ENCODE data around the gene LGALS9. TPM values are rescaled to one million over a fixed set of nuclear protein-coding genes. Genes with fewer than 3 reads are reported as not detected.

Gene LGALS9
- total and polyA plus RNA-seq, 4 donors, result 19.8 to 228 (median 116) TPM

DNA sequence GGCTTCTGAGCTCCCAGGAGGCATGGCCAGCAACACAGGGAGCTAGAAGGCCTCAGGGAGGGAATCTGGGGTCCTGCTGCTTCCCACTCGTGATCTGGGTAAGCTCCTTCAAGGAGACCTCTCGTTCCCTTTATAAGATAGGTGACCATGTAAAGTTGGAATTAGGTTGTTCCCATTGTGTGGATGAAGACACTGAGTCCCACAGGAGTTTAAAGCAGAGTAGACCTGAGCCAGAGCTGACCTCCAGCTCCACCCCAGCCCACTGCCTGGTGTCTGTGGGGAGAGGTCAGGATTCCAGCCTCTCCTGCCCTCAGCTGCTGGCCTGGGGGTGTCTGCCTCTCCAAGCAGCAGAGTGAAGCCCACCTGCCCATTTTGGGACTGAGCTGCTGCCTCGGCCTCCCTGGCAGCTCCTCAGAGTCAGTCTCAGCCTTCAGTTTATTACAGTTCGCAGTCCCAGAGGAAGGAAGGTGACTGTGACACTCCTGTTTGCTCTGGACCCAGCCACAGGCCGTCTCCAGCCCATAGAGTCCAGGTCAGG, 33.1 kb upstream of the LGALS9 start:
- 89 to 94% methylated on average over 5 of the region's 5 CpGs for WGBS, 2 donors
- H3K9ac ChIP-seq (ENCODE audit: insufficient read depth in 1 of 2, low read length in 2 of 2), result no peak overlapping the region
- H3K4me1 ChIP-seq (ENCODE audit: control insufficient read depth in 5 of 5, insufficient read depth in 5 of 5, low read length in 5 of 5), result peaks cover 0 to 18% (median 9%) of the 10 kb centered on the region in 5 donors
- no peaks in the 10 kb centered on the region for H3K27me3 ChIP-seq (ENCODE audit: control insufficient read depth in 3 of 3, insufficient read depth in 3 of 3, low read length in 2 of 3)
- TF ChIP-seq, protein P1, sequence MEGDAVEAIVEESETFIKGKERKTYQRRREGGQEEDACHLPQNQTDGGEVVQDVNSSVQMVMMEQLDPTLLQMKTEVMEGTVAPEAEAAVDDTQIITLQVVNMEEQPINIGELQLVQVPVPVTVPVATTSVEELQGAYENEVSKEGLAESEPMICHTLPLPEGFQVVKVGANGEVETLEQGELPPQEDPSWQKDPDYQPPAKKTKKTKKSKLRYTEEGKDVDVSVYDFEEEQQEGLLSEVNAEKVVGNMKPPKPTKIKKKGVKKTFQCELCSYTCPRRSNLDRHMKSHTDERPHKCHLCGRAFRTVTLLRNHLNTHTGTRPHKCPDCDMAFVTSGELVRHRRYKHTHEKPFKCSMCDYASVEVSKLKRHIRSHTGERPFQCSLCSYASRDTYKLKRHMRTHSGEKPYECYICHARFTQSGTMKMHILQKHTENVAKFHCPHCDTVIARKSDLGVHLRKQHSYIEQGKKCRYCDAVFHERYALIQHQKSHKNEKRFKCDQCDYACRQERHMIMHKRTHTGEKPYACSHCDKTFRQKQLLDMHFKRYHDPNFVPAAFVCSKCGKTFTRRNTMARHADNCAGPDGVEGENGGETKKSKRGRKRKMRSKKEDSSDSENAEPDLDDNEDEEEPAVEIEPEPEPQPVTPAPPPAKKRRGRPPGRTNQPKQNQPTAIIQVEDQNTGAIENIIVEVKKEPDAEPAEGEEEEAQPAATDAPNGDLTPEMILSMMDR (IDR thresholded peaks at IDR 0.05; ENCODE audit: control extremely low read depth, extremely low read depth), result no peak
- no peaks in the 10 kb centered on the region for H3K9me3 ChIP-seq (ENCODE audit: control insufficient read depth in 4 of 4, insufficient read depth in 3 of 4, low read length in 3 of 4)
- no peak overlapping the region for H3K4me3 ChIP-seq
- peak overlapping the region in 1 of 2 donors; percentile 8 for H3K27ac ChIP-seq (ENCODE audit: low read depth in 1 of 2, low read length in 1 of 2)
- ATAC-seq (ENCODE audit: insufficient read depth, low FRiP score), result no peak
- DNase-seq, result no peak
- H3K36me3 ChIP-seq (ENCODE audit: control insufficient read depth in 4 of 4, insufficient read depth in 4 of 4, low read length in 4 of 4), result peaks cover 0 to 39% (median 32%) of the 10 kb centered on the region in 4 donors

DNA sequence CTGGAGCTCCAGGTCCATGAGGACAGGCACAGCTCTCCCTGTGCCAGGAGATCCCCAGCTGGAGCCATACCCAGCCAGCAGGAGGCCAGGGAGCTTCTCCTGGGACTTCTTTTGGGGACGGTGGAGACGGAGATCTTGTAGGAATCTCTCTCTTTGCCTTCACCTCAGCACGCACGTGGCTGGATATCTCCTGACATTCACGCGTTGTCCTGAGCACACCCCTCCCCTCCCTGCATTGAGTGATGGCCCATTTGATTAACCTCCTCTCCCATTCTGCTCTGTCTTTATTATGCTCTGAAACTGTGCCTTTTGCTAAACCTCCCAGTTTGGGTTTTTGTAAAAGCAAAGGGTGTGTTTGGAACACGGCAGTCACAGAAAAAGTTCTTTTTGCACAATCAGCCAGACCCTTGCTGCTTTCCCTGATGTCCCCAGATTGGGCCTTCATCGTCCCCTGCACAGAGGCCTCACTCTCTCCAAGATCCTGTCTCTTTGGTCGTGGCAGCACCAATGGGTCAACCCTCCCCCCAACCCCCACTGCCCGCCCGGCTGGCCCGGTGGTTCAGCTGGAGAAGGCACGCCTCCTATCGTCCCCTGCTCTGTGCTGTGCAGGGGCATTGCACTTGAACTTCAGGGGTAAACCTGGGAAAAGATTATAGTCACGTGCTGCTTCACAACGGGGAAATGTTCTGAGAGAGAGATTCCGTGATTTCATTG, 32.5 kb upstream of the LGALS9 start:
- no peak for DNase-seq
- H3K36me3 ChIP-seq (ENCODE audit: control insufficient read depth in 4 of 4, insufficient read depth in 4 of 4, low read length in 4 of 4), result peaks cover 0 to 32% (median 29%) of the 10 kb centered on the region in 4 donors

DNA sequence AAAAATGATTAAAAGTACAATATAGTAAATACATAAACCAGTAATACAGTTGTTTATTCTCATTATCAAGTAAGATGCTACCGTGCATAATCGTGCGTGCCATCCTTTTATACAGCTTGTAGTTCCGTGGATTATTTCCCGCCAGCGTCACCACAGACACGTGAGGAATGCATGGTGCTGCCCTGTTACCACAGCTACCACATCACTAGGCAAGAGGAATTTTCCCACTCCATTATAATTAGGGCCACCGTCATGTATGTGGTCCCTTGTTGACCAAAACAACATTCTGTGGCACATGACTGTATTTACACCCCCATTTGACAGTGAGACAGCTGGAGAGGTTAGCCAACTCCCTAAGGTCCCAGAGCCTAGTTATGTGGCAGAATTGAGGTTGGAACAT, 30.5 kb upstream of the LGALS9 start:
- H3K4me3 ChIP-seq, result no peak overlapping the region
- WGBS, 2 donors, result 93 to 95% methylated on average over 8 of the region's 8 CpGs
- ATAC-seq (ENCODE audit: insufficient read depth, low FRiP score) (no peak), DNase-seq (no peak)
- TF ChIP-seq, protein P1 (IDR thresholded peaks at IDR 0.05; ENCODE audit: control extremely low read depth, extremely low read depth), result no peak
- peaks cover 0 to 31% (median 29%) of the 10 kb centered on the region in 4 donors for H3K36me3 ChIP-seq (ENCODE audit: control insufficient read depth in 4 of 4, insufficient read depth in 4 of 4, low read length in 4 of 4)
- no peaks in the 10 kb centered on the region for H3K27me3 ChIP-seq (ENCODE audit: control insufficient read depth in 3 of 3, insufficient read depth in 3 of 3, low read length in 2 of 3)
- no peaks in the 10 kb centered on the region for H3K9me3 ChIP-seq (ENCODE audit: control insufficient read depth in 4 of 4, insufficient read depth in 3 of 4, low read length in 3 of 4)
- peaks cover 0 to 17% (median 9%) of the 10 kb centered on the region in 5 donors for H3K4me1 ChIP-seq (ENCODE audit: control insufficient read depth in 5 of 5, insufficient read depth in 5 of 5, low read length in 5 of 5)
- H3K9ac ChIP-seq (ENCODE audit: insufficient read depth in 1 of 2, low read length in 2 of 2), result no peak overlapping the region
- no peak overlapping the region for H3K27ac ChIP-seq (ENCODE audit: low read depth in 1 of 2, low read length in 1 of 2)

More for the DNA sequence above, 32.5 kb upstream of the LGALS9 start:
- peaks cover 0 to 18% (median 9%) of the 10 kb centered on the region in 5 donors for H3K4me1 ChIP-seq (ENCODE audit: control insufficient read depth in 5 of 5, insufficient read depth in 5 of 5, low read length in 5 of 5)
- H3K9me3 ChIP-seq (ENCODE audit: control insufficient read depth in 4 of 4, insufficient read depth in 3 of 4, low read length in 3 of 4), result no peaks in the 10 kb centered on the region
- no peak for ATAC-seq (ENCODE audit: insufficient read depth, low FRiP score)
- no peak overlapping the region for H3K4me3 ChIP-seq
- TF ChIP-seq, protein P1 (IDR thresholded peaks at IDR 0.05; ENCODE audit: control extremely low read depth, extremely low read depth), result no peak
- H3K9ac ChIP-seq (ENCODE audit: insufficient read depth in 1 of 2, low read length in 2 of 2), result no peak overlapping the region
- WGBS, 2 donors, result 88 to 91% methylated on average over 17 of the region's 17 CpGs
- peak overlapping the region in 1 of 2 donors; percentile 8 for H3K27ac ChIP-seq (ENCODE audit: low read depth in 1 of 2, low read length in 1 of 2)
- no peaks in the 10 kb centered on the region for H3K27me3 ChIP-seq (ENCODE audit: control insufficient read depth in 3 of 3, insufficient read depth in 3 of 3, low read length in 2 of 3)

Measured in lung (tissue), 12 donors.